Body of pancreas (tissue), 4 donors: ENCODE data around the gene GMDS. TPM values are rescaled to one million over a fixed set of nuclear protein-coding genes. Genes with fewer than 3 reads are reported as not detected.
A peak's percentile ranks its signal among the peaks of the same experiment; 100 is the strongest.

Experiments
- ATAC-seq: fragments of 150-250 bp; one replicate; pipeline ENCODE4 v1.9.1; 2016
- DNase-seq, 4 donors: peaks; one replicate each; pipeline ENCODE4 v3.0.0-alpha.2; 2019
- H3K27ac ChIP-seq, 4 donors: fragments of 200-600 bp; sonication (generic); 1 replicate in 3 of 4; 2 replicates in 1 of 4; pipeline versions ENCODE4 v1.5.1 to v1.6.1; 2016 to 2019; ENCODE audit warnings: mild to moderate bottlenecking in 1 of 4, mixed read lengths in 1 of 4, moderate library complexity in 1 of 4
- H3K27me3 ChIP-seq, 2 donors: fragments of 200-600 bp; sonication (generic); one replicate each; pipeline ENCODE4 v1.6.0; 2016; ENCODE audit warnings: mild to moderate bottlenecking in 1 of 2
- H3K36me3 ChIP-seq, 2 donors: fragments of 200-600 bp; sonication (generic); replicated peaks in 1 of 2; 2 replicates each; pipeline ENCODE4 v1.5.1; 2016; ENCODE audit warnings: low read depth in 2 of 2; ENCODE audit not compliant: insufficient read depth in 1 of 2
- H3K4me1 ChIP-seq: fragments of 200-600 bp; sonication (generic); one replicate; pipeline ENCODE4 v1.6.0; 2016
- H3K4me3 ChIP-seq, 2 donors: fragments of 200-600 bp; sonication (generic); 1 replicate in 1 of 2; 2 replicates in 1 of 2; pipeline ENCODE4 v1.5.1; 2016 to 2019
- H3K9me3 ChIP-seq, 3 donors: fragments of 200-600 bp; sonication (generic); 1 replicate in 2 of 3; 2 replicates in 1 of 3; pipeline ENCODE4 v1.5.1; 2016
- POLR2A ChIP-seq, 3 donors: fragments of 450-650 bp; IDR thresholded peaks; one replicate each; pipeline ENCODE4 v1.6.1; 2016; ENCODE audit warnings: antibody characterized with exemption in 3 of 3, mild to moderate bottlenecking in 2 of 3
- WGBS, 2 donors: methylation state at CpG; one replicate each; pipeline ENCODE4 v1.1.5; 2017; 5-methylcytosine and 5-hydroxymethylcytosine counted together
- intact Hi-C: fragments of 100-400 bp; cut with DNase I; formaldehyde crosslinking; loops from one replicate; pipeline ENCODE4 v1.15.1; 2023
- total RNA-seq, 2 donors: library from RNA; depleted of rRNA; stranded (reverse); fragments of >200 nt; gene quantifications; one replicate each; pipeline ENCODE4 v1.1.0, GENCODE V29; 2016
- TF ChIP-seq, protein P1 (sequence below), 7 experiments: fragments of 450-650 bp in 4 of 7; fragments of 200-600 bp in 3 of 7; sonication (generic) in 3 of 7; IDR thresholded peaks; one replicate each; pipeline ENCODE4 v1.5.1; 2016 to 2019; ENCODE audit warnings: antibody characterized with exemption in 7 of 7

GMDS gene
- total RNA-seq, 2 donors from 2014 or later: 34.5 to 63.3 TPM

DNA sequence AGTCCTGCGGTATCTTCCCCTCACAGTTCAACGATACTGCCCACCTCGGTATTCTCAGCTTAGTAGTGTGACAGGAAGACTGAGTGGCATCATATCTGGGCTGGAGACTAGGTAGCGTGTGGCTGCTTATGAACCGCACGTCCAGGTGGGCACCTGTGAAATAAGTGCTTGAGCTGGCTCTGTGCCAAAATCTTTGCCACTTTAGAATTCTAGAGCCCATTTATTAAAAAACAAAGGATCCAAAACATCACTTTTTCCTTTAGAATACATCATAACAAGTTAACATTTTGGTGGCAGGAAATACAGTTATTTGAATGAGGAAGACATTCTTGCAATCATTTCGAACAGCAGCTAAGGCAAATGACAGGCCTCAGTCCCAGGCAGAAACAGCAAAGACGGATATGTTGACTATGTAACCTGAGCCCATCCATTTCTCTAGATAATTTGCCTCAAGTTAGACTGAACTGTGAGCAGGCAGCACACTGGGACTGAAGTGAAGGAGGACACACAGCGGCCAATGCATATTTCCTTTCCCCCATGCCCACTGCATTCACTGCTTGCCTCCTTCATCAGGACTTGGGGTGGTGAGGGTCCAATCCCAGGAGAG, 136.6 kb downstream of the GMDS start:
- no peaks in the 10 kb centered on the region for H3K27me3 ChIP-seq
- no peak overlapping the region for H3K27ac ChIP-seq
- intact Hi-C loops: no loop called here
- ATAC-seq: no peak
- peaks cover 5% of the 10 kb centered on the region for H3K4me1 ChIP-seq
- TF ChIP-seq, protein P1, sequence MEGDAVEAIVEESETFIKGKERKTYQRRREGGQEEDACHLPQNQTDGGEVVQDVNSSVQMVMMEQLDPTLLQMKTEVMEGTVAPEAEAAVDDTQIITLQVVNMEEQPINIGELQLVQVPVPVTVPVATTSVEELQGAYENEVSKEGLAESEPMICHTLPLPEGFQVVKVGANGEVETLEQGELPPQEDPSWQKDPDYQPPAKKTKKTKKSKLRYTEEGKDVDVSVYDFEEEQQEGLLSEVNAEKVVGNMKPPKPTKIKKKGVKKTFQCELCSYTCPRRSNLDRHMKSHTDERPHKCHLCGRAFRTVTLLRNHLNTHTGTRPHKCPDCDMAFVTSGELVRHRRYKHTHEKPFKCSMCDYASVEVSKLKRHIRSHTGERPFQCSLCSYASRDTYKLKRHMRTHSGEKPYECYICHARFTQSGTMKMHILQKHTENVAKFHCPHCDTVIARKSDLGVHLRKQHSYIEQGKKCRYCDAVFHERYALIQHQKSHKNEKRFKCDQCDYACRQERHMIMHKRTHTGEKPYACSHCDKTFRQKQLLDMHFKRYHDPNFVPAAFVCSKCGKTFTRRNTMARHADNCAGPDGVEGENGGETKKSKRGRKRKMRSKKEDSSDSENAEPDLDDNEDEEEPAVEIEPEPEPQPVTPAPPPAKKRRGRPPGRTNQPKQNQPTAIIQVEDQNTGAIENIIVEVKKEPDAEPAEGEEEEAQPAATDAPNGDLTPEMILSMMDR (IDR thresholded peaks at IDR 0.05): no peak
- TF ChIP-seq POLR2A (IDR thresholded peaks at IDR 0.05): no peak
- no peaks in the 10 kb centered on the region for H3K9me3 ChIP-seq
- no peaks in the 10 kb centered on the region for H3K36me3 ChIP-seq
- H3K4me3 ChIP-seq: no peak overlapping the region
- no peak for DNase-seq
- 85 to 92% methylated on average over 9 of the region's 9 CpGs for WGBS, 2 donors

DNA sequence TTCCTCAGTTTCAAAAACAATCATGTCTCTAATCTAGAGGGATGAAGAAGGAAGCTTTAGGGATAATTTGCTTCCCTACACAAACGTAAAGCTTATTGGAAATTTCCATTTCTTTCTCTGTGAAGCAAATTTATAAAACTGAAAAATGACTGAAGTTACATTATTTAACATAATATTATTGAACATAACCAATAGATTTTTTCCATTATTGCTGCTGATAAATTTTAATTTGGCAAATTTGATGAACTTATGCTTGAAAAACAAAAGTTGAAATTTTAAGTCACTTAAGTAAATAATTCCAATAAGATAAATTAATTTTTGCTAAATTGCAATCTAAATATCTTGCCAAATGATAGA, 140.9 kb downstream of the GMDS start:
- intact Hi-C loops: loop anchor here (5.0 kb wide), 1 partner anchor 492 kb away; no protein-coding TSS in a partner anchor
- Histone ChIP-seq H3K27me3 (no peaks in the 10 kb centered on the region), H3K4me1 (peaks cover 18% of the 10 kb centered on the region), H3K9me3 (no peaks in the 10 kb centered on the region), H3K36me3 (no peaks in the 10 kb centered on the region), H3K4me3 (no peak overlapping the region), H3K27ac (no peak overlapping the region)
- 2 to 19% methylated on average over 1 of the region's 1 CpG for WGBS, 2 donors
- no peak for DNase-seq
- no peak for TF ChIP-seq POLR2A (IDR thresholded peaks at IDR 0.05)
- TF ChIP-seq, protein P1 (IDR thresholded peaks at IDR 0.05): no peak
- ATAC-seq: no peak

DNA sequence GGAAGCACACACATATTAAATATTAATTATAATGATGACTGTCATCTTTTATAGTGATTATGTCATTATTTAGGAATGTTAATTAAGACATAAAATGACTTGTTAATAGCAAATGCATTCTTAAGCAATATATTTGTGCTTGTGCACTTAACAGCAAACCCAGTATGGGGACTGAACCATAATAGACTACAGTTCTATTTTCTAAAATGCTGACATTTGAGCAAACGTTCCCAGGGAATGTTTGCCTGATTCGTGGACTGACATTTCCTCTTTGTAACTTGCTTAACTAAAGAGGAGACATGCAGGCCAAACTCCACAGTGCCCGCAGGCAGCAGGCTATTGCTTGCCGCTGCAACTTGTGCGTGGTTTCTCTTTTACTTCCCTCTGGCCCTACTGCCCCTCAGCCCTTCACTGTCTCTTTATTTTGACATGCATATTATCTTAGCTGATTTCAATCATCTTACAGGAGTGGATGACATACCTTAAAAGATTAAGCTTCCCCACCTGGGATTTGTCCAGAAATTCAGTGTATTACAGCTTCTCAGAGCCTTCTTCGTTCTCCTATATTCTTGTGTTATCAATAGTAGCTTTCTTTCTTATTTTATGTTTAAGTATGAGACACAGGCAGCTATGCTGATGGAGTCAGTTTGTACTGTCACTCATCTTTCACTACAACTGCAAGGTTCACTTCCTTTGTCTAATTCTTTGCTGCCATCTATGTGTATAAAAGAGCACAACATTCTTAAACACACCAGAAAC, 141.5 kb downstream of the GMDS start:
- ATAC-seq (peak; percentile 82), DNase-seq (peak in 2 of 4 donors; percentile 18 to 26)
- Histone ChIP-seq H3K27me3 (no peaks in the 10 kb centered on the region), H3K27ac (peak overlapping the region in 2 of 4 donors; percentile 6 to 35), H3K4me3 (no peak overlapping the region), H3K4me1 (peaks cover 18% of the 10 kb centered on the region), H3K9me3 (no peaks in the 10 kb centered on the region), H3K36me3 (no peaks in the 10 kb centered on the region)
- WGBS, 2 donors: 32 to 40% methylated on average over 6 of the region's 6 CpGs
- intact Hi-C loops: loop anchor here (5.0 kb wide), 1 partner anchor 492 kb away; no protein-coding TSS in a partner anchor
- no peak for TF ChIP-seq POLR2A (IDR thresholded peaks at IDR 0.05)
- TF ChIP-seq, protein P1 (IDR thresholded peaks at IDR 0.05): peak in 6 of 7 experiments; percentile 24 to 84 (median 78)

DNA sequence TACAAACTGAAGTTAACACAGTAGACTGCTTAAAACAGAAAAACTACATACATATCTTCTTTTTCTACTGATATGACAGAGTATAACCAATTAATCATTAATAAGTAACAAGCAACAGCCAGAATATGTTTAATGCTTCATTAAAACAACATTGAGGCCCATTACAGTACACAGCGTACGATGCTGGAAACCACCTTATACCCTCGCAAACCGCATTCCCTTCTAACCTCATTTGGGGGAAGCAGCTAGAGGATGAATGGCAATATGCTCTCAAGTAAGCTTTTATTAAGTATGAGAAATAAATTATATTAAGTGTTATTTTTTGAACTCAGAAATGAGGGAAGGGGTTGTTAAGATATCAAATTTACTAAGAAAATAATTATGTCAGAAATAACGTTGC, 142.4 kb downstream of the GMDS start:
- DNase-seq: no peak
- intact Hi-C loops: loop anchor here (5.0 kb wide), 1 partner anchor 491 kb away; no protein-coding TSS in a partner anchor
- Histone ChIP-seq H3K4me1 (peaks cover 18% of the 10 kb centered on the region), H3K27ac (no peak overlapping the region), H3K4me3 (no peak overlapping the region), H3K9me3 (no peaks in the 10 kb centered on the region), H3K36me3 (no peaks in the 10 kb centered on the region), H3K27me3 (no peaks in the 10 kb centered on the region)
- TF ChIP-seq, protein P1 (IDR thresholded peaks at IDR 0.05): no peak
- TF ChIP-seq POLR2A (IDR thresholded peaks at IDR 0.05): no peak
- no peak for ATAC-seq
- WGBS, 2 donors: 70 to 72% methylated on average over 5 of the region's 5 CpGs
